Activated naive CD8-positive, alpha-beta T cell treated with anti-CD3 and anti-CD28 coated beads, Interleukin-2, amount 10 ng/mL, durations not matched to agents 7 days and 5 days (primary cell): Measurements from ENCODE around the gene LRIT1. TPM values are rescaled to one million over a fixed set of nuclear protein-coding genes. Genes with fewer than 3 reads are reported as not detected.

ENCODE experiments used
- ATAC-seq: fragments of 150-1000 bp; cut with Tn5 transposase; one replicate; pipeline ENCODE4 v1.10.0; 2021; ENCODE audit warnings: low read depth, moderate library complexity
- POLR2A ChIA-PET: fragments of 350-600 bp; sonication (Branson Sonifier 250); formaldehyde crosslinking; loops from one replicate; lab custom pipeline; 2021; ENCODE audit warnings: antibody characterized with exemption; lab: Charles Lee
- DNase-seq: peaks from one replicate; pipeline ENCODE4 v3.0.0; 2021
- H3K27ac Mint-ChIP-seq: one replicate; pipeline ENCODE4 v1.8.0; 2022; ENCODE audit warnings: mild to moderate bottlenecking, mixed read lengths
- H3K27me3 Mint-ChIP-seq: one replicate; pipeline ENCODE4 v1.8.0; 2022; ENCODE audit warnings: mild to moderate bottlenecking, moderate library complexity, mixed read lengths
- H3K36me3 Mint-ChIP-seq: one replicate; pipeline ENCODE4 v1.8.0; 2021; ENCODE audit warnings: mild to moderate bottlenecking, mixed read lengths
- H3K4me1 Mint-ChIP-seq: one replicate; pipeline ENCODE4 v1.8.0; 2021; ENCODE audit warnings: mixed read lengths
- H3K4me3 Mint-ChIP-seq: one replicate; pipeline ENCODE4 v1.8.0; 2022; ENCODE audit warnings: mild to moderate bottlenecking, moderate library complexity, mixed read lengths
- H3K9me3 Mint-ChIP-seq: one replicate; pipeline ENCODE4 v1.8.0; 2021; ENCODE audit warnings: mixed read lengths
- total RNA-seq, 2 experiments: library from RNA; stranded (reverse); gene quantifications; one replicate each; pipeline ENCODE4 v1.2.3, GENCODE V29; 2021

The LRIT1 gene
- total RNA-seq, 2 experiments from 2014 or later, result not detected

DNA sequence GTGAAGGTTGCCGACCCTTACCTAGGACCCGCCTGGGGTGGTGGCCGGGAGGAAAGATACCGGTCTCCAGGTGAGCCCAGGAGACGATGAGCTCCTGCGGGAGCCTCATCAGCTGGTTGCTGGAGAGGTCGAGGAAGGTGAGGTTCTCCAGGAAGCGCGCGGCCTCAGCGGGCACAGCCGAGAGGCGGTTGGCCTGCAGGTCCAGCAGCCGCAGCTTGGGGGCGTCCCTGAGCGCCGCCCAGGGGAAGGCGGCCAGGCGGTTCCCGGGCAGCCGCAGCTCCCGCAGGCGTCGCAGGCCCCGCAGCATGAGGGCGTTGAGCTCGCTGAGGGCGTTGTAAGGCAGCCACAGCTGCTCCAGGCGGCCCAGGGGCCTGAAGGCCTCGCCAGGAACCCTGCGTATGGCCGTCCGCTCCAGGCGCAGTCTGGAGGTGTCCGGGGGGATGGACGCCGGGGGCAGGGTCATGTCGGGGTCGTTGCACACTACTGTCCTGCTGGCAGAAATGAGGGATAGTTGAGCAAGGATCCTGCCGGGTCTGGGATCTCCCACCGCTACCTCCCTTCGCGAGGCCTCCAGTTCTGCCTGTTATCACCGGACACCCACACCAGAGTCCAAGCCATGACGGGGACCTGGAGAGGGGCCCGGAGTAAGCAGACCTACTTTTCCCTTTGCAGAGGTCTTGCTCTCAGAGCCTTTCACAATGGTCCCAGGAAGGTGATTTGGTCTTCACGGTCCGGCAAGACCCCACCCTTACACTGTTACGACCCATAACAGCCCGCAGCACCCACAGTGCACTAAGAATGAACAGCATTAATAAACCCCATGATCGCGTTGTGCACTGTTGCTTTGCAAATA, 3.9 kb downstream of the LRIT1 start:
- no peak for DNase-seq
- H3K27ac Mint-ChIP-seq, result no peak overlapping the region
- H3K36me3 Mint-ChIP-seq, result no peaks in the 10 kb centered on the region
- no peak for ATAC-seq
- H3K9me3 Mint-ChIP-seq, result no peaks in the 10 kb centered on the region
- POLR2A ChIA-PET, result no interaction called here
- no peak overlapping the region for H3K4me3 Mint-ChIP-seq
- H3K4me1 Mint-ChIP-seq, result no peaks in the 10 kb centered on the region
- peaks cover 15% of the 10 kb centered on the region for H3K27me3 Mint-ChIP-seq

DNA sequence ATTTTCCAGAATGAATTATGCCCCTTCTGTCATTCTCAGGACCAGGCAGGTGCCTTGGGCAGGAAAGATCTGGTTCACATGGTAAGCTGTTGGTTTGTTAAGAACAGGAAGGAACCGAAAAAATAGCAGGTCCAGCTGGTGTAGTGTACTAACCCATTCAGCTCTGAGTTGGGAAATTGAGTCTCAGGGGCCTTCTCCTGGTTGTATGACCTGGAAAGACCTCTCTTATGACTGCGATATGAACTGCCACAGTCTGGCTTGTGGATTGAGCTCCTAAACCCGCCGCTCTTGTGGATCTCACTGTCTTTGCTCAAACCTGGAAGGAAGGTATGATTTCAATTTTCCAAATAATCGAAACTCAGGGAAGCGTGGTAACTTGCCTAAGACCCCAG, 4.5 kb downstream of the LRIT1 start:
- Mint-ChIP-seq H3K4me1 (no peaks in the 10 kb centered on the region), H3K27ac (no peak overlapping the region), H3K4me3 (no peak overlapping the region), H3K9me3 (no peaks in the 10 kb centered on the region), H3K36me3 (no peaks in the 10 kb centered on the region), H3K27me3 (peaks cover 15% of the 10 kb centered on the region)
- ATAC-seq (no peak), DNase-seq (no peak)
- POLR2A ChIA-PET, result no interaction called here

- H3K27ac Mint-ChIP-seq, result no peak overlapping the region
- POLR2A ChIA-PET, result no interaction called here
Observed at GRCh38 chr10:84235096-84235495, 6.2 kb downstream of the LRIT1 start.

DNA sequence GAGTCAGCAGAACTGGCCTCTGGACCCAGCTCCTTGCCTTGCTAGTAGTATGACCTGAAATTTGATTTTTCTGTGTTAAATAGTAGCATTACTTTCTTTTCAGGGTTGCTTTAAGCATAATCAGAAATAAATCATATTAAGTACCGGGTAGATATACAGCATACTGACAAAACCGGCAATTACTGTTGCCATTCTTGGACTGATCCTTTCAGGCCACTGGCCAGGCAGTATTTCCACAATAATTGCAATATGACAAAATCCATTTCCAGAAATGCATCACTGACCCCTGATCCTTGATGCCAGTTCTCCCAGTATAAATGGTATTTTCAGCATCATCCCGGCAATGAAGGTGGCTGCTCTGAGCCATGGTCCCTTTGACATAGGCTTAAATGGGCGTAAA, 6.9 kb downstream of the LRIT1 start:
- no peak overlapping the region for H3K4me3 Mint-ChIP-seq
- no peaks in the 10 kb centered on the region for H3K36me3 Mint-ChIP-seq
- no peaks in the 10 kb centered on the region for H3K4me1 Mint-ChIP-seq
- ATAC-seq (no peak), DNase-seq (no peak)
- H3K27ac Mint-ChIP-seq, result no peak overlapping the region
- POLR2A ChIA-PET, result no interaction called here
- peaks cover 11% of the 10 kb centered on the region for H3K27me3 Mint-ChIP-seq
- H3K9me3 Mint-ChIP-seq, result no peaks in the 10 kb centered on the region

More at GRCh38 chr10:84235096-84235495, 6.2 kb downstream of the LRIT1 start:
- H3K4me3 Mint-ChIP-seq, result no peak overlapping the region
- no peak for ATAC-seq
- no peaks in the 10 kb centered on the region for H3K4me1 Mint-ChIP-seq
- no peak for DNase-seq
- H3K9me3 Mint-ChIP-seq, result no peaks in the 10 kb centered on the region
- no peaks in the 10 kb centered on the region for H3K36me3 Mint-ChIP-seq
- peaks cover 9% of the 10 kb centered on the region for H3K27me3 Mint-ChIP-seq

- no peak overlapping the region for H3K4me3 Mint-ChIP-seq
- no peaks in the 10 kb centered on the region for H3K4me1 Mint-ChIP-seq
- H3K36me3 Mint-ChIP-seq, result no peaks in the 10 kb centered on the region
- peaks cover 15% of the 10 kb centered on the region for H3K27me3 Mint-ChIP-seq
- H3K9me3 Mint-ChIP-seq, result no peaks in the 10 kb centered on the region
- H3K27ac Mint-ChIP-seq, result no peak overlapping the region
- ATAC-seq (no peak), DNase-seq (no peak)
- POLR2A ChIA-PET, result no interaction called here
Observed at GRCh38 chr10:84233940-84234339, 7.4 kb downstream of the LRIT1 start.

DNA sequence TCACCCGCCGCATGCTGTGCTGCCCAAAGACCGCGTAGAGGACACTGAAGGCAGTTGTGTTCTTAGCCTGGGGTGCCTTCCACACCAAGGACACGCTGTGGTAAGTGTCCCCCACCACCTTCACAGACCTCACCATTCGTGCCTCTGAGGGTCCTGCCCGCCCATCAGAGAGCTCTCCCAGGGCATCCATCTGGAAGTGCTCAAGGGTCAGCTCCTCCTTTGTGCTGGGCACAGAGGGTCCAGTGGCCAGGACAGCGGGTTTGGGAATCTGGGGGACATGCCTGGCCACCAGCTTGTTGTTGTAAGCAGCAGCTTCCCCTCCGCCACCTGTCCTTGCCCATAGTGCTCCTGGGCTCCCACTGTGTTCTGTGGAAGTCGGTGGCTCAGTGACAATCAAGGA, 9.0 kb downstream of the LRIT1 start:
- no peak for ATAC-seq
- Mint-ChIP-seq H3K27me3 (peaks cover 21% of the 10 kb centered on the region), H3K9me3 (no peaks in the 10 kb centered on the region), H3K4me3 (no peak overlapping the region), H3K36me3 (no peaks in the 10 kb centered on the region), H3K4me1 (no peaks in the 10 kb centered on the region), H3K27ac (no peak overlapping the region)
- POLR2A ChIA-PET, result no interaction called here
- DNase-seq, result no peak

GRCh38 chr10:84230359-84230758, 11.0 kb downstream of the LRIT1 start:
- POLR2A ChIA-PET, result no interaction called here
- Mint-ChIP-seq H3K27ac (no peak overlapping the region), H3K36me3 (no peaks in the 10 kb centered on the region), H3K4me3 (no peak overlapping the region), H3K27me3 (peaks cover 19% of the 10 kb centered on the region), H3K4me1 (no peaks in the 10 kb centered on the region), H3K9me3 (no peaks in the 10 kb centered on the region)
- ATAC-seq (no peak), DNase-seq (no peak)

DNA sequence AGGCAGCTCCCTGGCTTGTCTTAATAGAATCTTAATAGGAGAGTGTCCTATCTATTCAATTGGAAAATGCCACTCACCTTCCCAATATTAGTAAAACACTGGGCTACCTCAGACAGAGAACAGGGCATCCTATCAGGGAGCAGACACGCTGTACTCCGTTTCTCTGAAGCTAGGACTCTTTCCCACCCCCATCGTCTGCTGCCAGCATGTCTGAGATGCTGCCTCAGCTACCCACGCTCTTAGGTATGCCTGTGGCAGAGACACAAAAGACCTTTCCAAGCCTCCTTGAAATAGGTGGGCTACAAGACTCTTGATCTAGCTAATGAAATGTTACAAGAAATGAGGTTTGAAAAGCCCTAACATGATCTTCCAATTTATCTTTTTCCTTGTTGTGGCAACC, 13.5 kb downstream of the LRIT1 start:
- ATAC-seq, result no peak
- no peak overlapping the region for H3K27ac Mint-ChIP-seq
- no peak for DNase-seq
- no peak overlapping the region for H3K4me3 Mint-ChIP-seq
- H3K9me3 Mint-ChIP-seq, result no peaks in the 10 kb centered on the region
- H3K36me3 Mint-ChIP-seq, result no peaks in the 10 kb centered on the region
- H3K27me3 Mint-ChIP-seq, result peaks cover 19% of the 10 kb centered on the region
- POLR2A ChIA-PET, result no interaction called here
- H3K4me1 Mint-ChIP-seq, result no peaks in the 10 kb centered on the region

- Mint-ChIP-seq H3K9me3 (no peaks in the 10 kb centered on the region), H3K4me3 (no peak overlapping the region), H3K27ac (no peak overlapping the region), H3K36me3 (no peaks in the 10 kb centered on the region), H3K27me3 (peaks cover 19% of the 10 kb centered on the region), H3K4me1 (no peaks in the 10 kb centered on the region)
- DNase-seq (no peak), ATAC-seq (no peak)
- POLR2A ChIA-PET, result no interaction called here
Observed at GRCh38 chr10:84226616-84227015, 14.7 kb downstream of the LRIT1 start.

- DNase-seq (no peak), ATAC-seq (no peak)
- H3K36me3 Mint-ChIP-seq, result no peaks in the 10 kb centered on the region
- no peak within 1 kb of the TSS for H3K4me3 Mint-ChIP-seq
- H3K27ac Mint-ChIP-seq, result no peak within 1 kb of the TSS
- POLR2A ChIA-PET, result no interaction called here
- no peaks in the 10 kb centered on the region for H3K9me3 Mint-ChIP-seq
- H3K4me1 Mint-ChIP-seq, result no peaks in the 10 kb centered on the region
- peaks cover 19% of the 10 kb centered on the region for H3K27me3 Mint-ChIP-seq
Observed at GRCh38 chr10:84225427-84226173, 15.7 kb downstream of the LRIT1 start, which contains the start of gene LRIT2. LRIT2 (minus strand) TSS chr10:84225544; CDS start chr10:84225520, 24 bp downstream.

- POLR2A ChIA-PET, result no interaction called here
- H3K9me3 Mint-ChIP-seq, result no peaks in the 10 kb centered on the region
- no peak for ATAC-seq
Observed at GRCh38 chr10:84224411-84225028, 16.8 kb downstream of the LRIT1 start.

DNA sequence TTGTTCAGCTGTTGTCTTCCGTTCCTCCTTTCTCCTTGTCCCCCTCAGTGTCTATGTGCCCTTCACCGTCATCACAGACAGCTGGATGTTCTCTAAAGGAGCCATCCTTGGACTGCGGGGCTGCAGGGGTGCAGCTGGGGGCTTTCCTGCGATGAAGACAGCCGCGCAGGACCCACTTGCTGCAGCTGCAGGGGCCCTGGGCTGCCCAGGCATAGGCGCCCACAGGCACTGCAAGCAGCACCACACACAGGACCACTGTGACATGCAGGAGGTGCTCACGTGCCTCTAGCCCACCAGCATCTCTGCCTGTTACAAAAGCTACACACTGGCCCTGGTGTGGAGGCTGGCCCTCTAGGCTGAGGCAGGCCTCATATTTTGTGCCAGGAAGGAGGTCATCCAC, 19.4 kb downstream of the LRIT1 start:
- no peak overlapping the region for H3K27ac Mint-ChIP-seq
- H3K9me3 Mint-ChIP-seq, result peaks cover 2% of the 10 kb centered on the region
- no peaks in the 10 kb centered on the region for H3K27me3 Mint-ChIP-seq
- ATAC-seq, result no peak
- no peak overlapping the region for H3K4me3 Mint-ChIP-seq
- H3K4me1 Mint-ChIP-seq, result no peaks in the 10 kb centered on the region
- POLR2A ChIA-PET, result no interaction called here
- no peak for DNase-seq
- H3K36me3 Mint-ChIP-seq, result no peaks in the 10 kb centered on the region

More at GRCh38 chr10:84224411-84225028, 16.8 kb downstream of the LRIT1 start:
- Mint-ChIP-seq H3K4me1 (no peaks in the 10 kb centered on the region), H3K27ac (no peak overlapping the region), H3K4me3 (no peak overlapping the region), H3K27me3 (peaks cover 18% of the 10 kb centered on the region), H3K36me3 (no peaks in the 10 kb centered on the region)
- DNase-seq, result no peak

- Mint-ChIP-seq H3K27ac (no peak overlapping the region), H3K27me3 (peaks cover 3% of the 10 kb centered on the region), H3K4me3 (no peak overlapping the region), H3K9me3 (peaks cover 2% of the 10 kb centered on the region), H3K36me3 (no peaks in the 10 kb centered on the region), H3K4me1 (no peaks in the 10 kb centered on the region)
- POLR2A ChIA-PET, result no interaction called here
- no peak for DNase-seq
- ATAC-seq, result no peak
Observed at GRCh38 chr10:84217746-84218145, 23.6 kb downstream of the LRIT1 start.
